Caki2 (cell line): Measurements from ENCODE around the gene SRBD1. TPM values are rescaled to one million over a fixed set of nuclear protein-coding genes. Genes with fewer than 3 reads are reported as not detected.

ENCODE experiments used
- DNase-seq: peaks from one replicate; pipeline ENCODE4 v3.0.0-alpha.2; 2015; ENCODE audit warnings: low read depth
- in situ Hi-C: cut with HindIII; loops from 2 replicates; pipeline ENCODE4 v1.10.0; 2016; ENCODE audit warnings: low sequenced_read_pairs, low pct_unique_long_range_greater_than_20kb, mixed read lengths
- total RNA-seq: library from RNA; depleted of rRNA; stranded (reverse); fragments of >200 nt; shearing (Covaris generic); gene quantifications from 2 replicates; pipeline ENCODE4 v1.2.3, GENCODE V29; 2014; ENCODE audit warnings: low replicate concordance

SRBD1 gene
- total RNA-seq, 1 experiment from 2014 or later, result 4.7 TPM

GRCh38 chr2:45571940-45572339, 39.1 kb downstream of the SRBD1 start:
- in situ Hi-C loops, result no loop called here

GRCh38 chr2:45570671-45571334, 40.3 kb downstream of the SRBD1 start:
- in situ Hi-C loops, result no loop called here
- DNase-seq, result no peak

More at GRCh38 chr2:45571940-45572339, 39.1 kb downstream of the SRBD1 start:
- no peak for DNase-seq

- DNase-seq, result no peak
- in situ Hi-C loops, result no loop called here
These were observed 42.1 kb downstream of the SRBD1 start for GRCh38 chr2:45568935-45569334.

DNA sequence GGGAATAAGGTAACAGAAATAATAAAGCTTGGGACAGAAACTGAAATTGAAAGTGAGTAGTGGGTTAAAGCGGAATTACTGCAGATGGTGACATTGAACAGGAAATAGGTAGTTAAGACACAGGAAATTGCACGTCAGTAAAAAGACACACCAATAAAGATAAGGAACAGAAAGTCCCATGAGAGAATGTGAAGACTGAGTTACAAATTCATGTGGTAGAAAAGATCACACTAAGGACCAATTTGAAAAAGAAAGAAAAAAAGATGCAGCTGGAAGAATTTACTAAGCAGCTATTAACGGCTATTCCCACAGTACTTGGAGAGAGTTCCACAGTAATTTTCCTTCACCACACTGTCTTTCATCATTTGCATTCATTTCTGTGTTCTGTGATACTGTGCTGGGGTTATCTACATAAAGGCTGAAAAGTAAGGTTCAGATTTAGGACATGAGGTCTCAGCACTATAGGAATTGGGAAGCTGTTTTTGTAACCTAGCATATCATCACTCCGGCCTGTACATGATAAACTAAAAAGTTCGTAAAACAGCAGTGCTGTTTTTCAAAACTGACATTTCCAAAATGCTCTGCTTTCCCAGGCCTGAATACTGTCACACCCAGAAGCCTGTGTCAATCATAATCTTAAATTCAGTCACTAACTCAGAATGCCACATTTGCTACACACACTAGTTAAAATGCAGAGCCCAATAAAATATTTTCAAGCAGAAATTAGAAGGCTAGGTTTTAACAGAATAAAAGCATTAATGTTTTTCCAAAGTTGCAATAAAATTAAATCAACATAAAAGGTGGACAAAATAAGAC, 42.9 kb downstream of the SRBD1 start:
- in situ Hi-C loops, result no loop called here
- DNase-seq, result no peak

- no peak for DNase-seq
- in situ Hi-C loops, result no loop called here
These were observed 43.6 kb downstream of the SRBD1 start for GRCh38 chr2:45567288-45567963.

DNA sequence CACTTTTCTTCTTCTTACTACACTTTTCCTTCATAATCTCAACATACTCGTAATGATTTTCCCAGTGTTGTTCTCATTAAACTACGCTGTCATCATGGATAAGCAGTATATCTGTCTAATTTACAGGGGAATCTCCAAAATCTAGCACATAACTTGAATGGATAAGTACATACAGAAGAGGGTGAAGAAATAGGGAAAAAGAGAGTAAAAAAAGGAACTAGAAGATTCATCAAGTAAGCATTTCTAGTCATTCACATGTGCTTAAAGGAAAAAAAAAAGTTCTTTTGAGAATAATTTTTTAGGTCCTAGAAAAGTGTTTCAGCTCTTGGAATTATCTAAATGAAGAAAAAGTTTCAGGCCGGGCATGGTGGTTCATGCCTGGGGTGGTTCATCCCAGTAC, 51.6 kb downstream of the SRBD1 start:
- in situ Hi-C loops, result no loop called here
- no peak for DNase-seq

GRCh38 chr2:45554742-45555140, 56.3 kb downstream of the SRBD1 start:
- DNase-seq, result no peak

DNA sequence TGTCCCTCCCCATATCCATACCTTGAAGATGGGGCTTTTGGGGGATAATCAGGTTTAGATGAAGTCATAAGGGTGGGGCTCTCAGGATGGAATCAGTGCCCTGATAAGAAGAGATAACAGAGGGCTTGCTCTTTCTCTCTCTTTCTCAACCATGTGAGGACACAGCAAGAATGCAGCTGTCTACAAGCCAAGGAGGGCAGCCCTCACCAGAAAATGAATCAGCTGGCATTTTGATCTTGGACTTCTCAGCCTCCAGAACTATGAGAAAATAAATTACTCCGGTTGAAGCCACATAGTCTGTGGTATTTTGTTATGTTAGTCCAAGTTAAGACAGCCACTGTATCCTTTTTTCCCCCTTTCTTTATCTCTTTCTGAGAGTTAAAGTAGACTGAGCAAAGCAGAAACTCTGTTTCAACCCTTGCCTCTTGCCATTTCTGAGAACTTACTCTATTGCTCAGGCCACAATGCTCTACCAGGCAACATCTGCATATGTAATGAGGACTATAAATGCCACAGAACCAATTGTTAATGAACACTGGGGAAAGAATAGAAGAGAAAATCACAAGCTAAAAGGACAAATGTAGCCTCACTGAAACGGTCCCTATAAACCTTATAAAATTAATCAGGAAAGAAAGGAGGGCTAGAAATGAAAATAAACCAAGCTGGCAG, 56.9 kb downstream of the SRBD1 start:
- in situ Hi-C loops, result no loop called here
- DNase-seq, result no peak

More at GRCh38 chr2:45554742-45555140, 56.3 kb downstream of the SRBD1 start:
- in situ Hi-C loops, result no loop called here

DNA sequence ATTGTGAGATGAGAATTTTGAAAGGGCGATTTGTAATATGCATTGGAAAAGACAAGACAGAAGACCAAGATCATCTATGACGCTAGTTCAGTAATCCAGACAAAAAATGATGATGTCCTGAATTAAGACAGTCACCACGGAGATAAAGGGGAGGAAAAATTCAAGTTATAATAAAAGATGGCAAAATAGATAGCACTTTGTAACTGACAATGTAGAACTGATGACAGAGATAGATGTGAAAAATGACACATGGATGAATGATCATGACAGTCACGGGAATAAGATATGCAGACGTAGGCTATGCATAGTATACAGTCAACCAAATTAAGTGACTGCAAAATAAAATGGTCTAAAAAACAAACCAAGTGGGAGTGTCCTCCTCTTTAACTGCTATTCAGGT, 59.2 kb downstream of the SRBD1 start:
- in situ Hi-C loops, result no loop called here
- no peak for DNase-seq

DNA sequence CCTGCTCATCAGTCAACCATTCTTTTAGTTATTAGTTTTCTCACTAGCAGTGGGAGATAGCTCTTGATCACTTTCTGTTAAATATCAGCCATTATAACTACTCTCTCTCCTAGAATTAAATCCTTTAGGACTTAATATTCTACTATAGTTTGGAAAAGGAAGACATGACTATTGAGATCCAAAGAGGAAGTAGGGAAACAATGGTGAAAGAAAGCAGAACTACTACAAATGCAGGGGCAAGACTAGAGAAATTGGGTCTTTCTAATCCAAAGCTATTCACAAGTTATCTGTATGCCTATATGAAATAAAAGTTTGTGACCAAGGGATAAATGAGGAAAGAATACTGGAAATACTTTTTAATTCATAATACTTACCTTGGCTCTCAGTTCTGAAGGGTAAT, 65.1 kb downstream of the SRBD1 start:
- in situ Hi-C loops, result no loop called here
- no peak for DNase-seq

DNA sequence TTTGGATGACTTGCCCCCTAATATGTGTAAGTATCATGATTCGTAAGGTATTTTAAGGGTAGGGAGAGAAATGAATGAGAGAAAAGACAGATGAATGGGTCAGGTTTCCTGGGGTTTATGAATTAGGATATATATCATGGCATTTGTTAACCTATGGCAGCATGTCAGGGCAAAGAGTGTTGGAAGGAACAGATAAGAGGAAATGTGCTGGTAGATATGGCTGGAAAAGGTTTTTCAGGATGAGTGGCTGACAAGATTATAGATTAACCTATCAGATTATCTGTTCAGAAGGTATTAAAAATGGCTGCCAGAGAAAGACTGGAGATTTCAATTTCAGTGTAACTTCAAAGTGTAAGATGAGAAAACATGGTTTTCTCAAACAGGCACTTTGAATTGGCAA, 67.8 kb downstream of the SRBD1 start:
- no peak for DNase-seq
- in situ Hi-C loops, result no loop called here

DNA sequence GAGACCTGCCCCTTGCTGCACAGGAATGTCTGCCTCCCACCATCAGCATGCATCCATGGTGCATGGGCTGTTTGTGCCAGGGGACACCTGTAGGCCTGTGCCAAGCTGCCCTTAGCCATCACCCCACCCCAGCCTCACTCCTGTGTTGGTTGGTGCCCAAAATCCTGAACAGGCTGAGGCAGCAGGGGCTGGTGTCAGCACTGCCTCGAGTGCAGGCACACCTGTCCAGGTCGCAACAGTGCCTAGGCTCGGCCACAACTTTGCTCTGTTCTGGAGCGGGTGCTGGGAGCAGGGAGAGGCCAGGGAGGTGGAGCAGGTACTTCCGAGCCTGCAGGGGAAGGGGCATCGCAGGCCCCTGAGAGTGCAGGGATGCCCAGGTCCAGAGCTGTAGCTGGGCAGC, 69.1 kb downstream of the SRBD1 start:
- in situ Hi-C loops, result no loop called here
- DNase-seq, result no peak

- in situ Hi-C loops, result no loop called here
- DNase-seq, result peak; percentile 6
These were observed 69.6 kb downstream of the SRBD1 start for GRCh38 chr2:45541450-45541849.

DNA sequence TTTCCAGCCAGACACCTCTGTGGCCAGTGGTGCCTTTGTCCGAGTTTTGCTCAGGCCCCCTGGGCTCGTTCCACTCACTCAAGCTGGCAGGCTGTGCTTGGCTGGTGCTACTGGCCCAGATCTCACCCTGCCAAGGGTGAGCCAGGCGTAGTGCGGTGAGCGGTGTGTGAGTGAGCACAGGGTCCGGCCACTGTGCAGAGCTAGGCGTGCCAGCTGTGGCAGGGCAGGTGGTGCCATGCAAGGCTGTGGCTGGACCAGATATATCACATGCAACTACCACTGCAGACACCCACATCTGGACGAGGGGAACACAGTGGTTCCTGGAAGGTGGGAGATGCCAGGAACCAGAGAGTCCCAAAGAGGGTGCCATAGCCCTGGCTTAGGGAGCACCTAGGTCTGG, 70.1 kb downstream of the SRBD1 start:
- DNase-seq, result no peak
- in situ Hi-C loops, result no loop called here

GRCh38 chr2:45533771-45534170, 77.3 kb downstream of the SRBD1 start:
- no peak for DNase-seq
- in situ Hi-C loops, result no loop called here

GRCh38 chr2:45532181-45532580, 78.9 kb downstream of the SRBD1 start:
- in situ Hi-C loops, result no loop called here
- DNase-seq, result no peak

GRCh38 chr2:45524016-45524415, 87.1 kb downstream of the SRBD1 start:
- DNase-seq, result no peak
- in situ Hi-C loops, result no loop called here

GRCh38 chr2:45518546-45518945, 92.5 kb downstream of the SRBD1 start:
- in situ Hi-C loops, result no loop called here
- DNase-seq, result no peak
